Umbilical cord (tissue), 2 donors: ENCODE measurements around the gene TCAIM. TPM values are rescaled to one million over a fixed set of nuclear protein-coding genes. Genes with fewer than 3 reads are reported as not detected.

Source experiments
- DNase-seq: peaks from one replicate; pipeline ENCODE4 v3.0.0-alpha.2; 2015; ENCODE audit warnings: low spot score
- total RNA-seq: library from RNA; depleted of rRNA; stranded (reverse); fragments of >200 nt; gene quantifications from one replicate; pipeline ENCODE4 v1.2.3, GENCODE V29; 2014; ENCODE audit warnings: low replicate concordance; ENCODE audit not compliant: insufficient read depth

TCAIM gene, protein sequence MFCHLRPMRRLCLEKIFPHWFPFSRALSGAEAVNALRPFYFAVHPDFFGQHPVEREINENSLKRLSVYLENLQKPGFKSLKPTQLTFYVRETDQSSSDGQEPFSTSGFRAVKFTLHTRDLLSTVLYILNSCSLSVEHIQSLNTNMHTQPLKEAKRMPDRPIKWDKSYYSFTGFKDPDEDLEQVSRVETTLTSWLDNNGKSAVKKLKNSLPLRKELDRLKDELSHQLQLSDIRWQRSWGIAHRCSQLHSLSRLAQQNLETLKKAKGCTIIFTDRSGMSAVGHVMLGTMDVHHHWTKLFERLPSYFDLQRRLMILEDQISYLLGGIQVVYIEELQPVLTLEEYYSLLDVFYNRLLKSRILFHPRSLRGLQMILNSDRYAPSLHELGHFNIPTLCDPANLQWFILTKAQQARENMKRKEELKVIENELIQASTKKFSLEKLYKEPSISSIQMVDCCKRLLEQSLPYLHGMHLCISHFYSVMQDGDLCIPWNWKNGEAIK
- total RNA-seq = 63.3 TPM

GRCh38 chr3:44338010-44338827 lies at the start of gene TCAIM:
Gene TCAIM (plus strand): TSS chr3:44338766. CDS start chr3:44354783, 16,017 bp downstream.
- DNase-seq = peak; percentile 99

DNA sequence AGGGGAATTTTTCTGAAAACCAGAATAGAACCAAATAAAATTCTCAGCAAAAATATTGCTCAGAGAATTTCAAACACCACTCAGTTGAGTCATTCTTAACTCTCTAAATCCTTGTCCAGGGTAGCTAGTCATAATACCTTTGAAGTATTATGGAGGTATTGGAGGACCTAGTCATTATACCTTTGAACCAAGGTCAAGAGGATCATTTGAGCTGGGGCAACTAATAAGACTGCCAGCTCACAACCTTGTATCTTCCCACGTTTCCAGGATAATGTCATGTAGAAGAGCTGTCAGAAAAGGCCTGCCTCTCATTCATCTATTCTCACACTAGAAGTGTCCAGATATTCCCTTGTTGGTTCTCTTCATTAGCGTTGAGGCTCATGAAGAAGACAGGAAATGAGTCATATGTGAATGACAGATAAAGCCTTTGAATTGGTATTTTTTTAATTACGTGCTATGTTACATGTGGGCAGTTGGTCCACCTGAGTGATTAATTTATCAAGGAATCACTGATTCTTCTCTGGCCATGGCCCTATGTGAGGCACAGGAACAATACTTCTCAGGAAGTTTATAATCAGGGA lies 48.6 kb upstream of the TCAIM start:
- DNase-seq = no peak

GRCh38 chr3:44292276-44292675 lies 46.3 kb upstream of the TCAIM start:
- no peak for DNase-seq

DNA sequence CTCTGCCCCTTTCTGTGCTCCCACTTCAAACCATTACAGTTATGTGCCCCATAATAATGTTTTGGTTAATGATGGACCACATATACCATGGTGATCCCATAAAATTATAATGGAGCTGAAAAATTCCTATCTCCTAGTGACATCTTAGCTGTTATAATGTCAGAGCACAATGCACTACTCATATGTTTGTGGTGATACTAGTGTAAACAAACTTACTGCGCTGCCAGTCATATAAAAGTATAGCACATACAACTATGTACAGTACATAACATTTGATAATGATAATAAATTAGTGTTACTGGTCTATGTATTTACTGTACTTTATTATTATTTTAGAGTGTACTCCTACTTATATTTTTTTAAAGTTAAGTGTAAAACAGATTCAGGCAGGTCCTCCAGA lies 45.6 kb upstream of the TCAIM start:
- DNase-seq = no peak

DNA sequence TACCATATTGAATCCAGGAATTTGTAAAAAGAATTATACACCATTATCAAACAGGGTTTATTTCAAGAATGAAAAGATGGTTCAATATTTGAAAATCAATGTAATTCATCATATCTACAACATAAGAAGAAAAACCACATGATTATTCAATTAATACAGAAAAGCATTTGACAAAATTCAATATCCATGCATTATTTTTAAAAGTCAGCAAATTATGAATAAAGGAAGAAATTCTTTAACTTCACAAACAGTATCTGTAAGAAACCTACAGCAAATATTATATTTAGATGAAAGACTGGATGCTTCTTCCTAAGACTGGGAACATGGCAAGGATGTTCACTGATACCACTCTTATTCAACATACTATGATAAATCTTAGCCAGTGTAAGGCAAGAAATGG lies 41.3 kb upstream of the TCAIM start:
- DNase-seq = no peak

GRCh38 chr3:44301746-44302145 lies 36.8 kb upstream of the TCAIM start:
- no peak for DNase-seq

DNA sequence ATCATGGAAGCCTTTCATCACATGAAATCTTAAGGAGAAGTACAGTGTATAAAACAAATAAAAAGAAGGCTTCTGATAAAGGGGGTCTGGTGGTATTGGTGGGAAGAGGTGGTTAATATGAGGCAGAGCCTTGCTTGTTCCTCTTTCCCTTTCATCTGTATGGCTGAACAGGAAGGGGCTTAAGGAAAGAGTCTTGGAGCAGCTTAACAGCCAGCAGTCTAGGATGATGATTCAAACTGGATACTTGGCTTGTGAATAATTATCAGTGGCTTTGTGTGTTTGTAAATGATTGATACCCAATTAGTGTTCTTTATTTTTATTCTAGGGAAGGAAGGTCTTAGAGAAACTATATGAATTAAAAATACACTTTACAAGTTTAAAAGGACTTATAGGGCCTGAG lies 29.1 kb upstream of the TCAIM start:
- DNase-seq = no peak

DNA sequence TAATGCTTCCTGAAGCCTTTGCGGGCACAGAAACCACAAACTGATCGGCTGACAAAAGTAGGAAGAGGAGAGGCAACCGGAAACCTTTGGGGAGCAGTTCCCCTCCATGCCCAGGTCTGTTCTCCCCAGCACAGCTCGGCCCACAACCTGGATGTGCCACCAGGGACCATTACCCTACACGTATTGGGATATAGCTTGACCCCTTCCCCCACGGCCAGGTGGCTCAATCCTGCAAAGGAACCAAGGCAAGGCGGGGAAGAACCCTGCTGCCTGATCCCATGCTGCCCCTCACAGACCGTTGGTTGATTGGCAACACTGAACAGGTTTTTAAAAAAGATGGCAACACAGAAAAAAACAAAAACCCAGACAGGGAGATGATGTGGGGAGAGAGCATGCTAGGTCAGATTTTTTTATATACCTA lies 19.7 kb upstream of the TCAIM start:
- no peak for DNase-seq

DNA sequence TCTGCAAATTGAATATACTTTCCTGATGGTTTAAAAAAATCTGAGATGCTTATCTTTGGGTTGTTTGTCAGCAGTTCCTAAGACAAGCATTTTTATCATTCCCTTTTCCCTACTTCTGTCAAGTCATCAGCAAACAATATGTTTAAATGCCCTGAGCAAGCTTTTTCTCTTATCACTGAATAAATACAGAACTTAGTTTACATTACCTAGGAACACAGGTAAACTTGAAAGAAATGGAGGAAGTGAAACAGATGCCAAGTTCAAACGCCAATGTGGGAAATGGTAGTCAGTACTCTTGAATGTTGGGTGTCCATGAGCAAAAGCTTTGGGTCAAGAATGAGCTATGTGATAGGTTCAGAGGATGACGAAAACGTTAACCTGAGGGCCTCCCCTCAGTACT lies 17.2 kb upstream of the TCAIM start:
- no peak for DNase-seq

DNA sequence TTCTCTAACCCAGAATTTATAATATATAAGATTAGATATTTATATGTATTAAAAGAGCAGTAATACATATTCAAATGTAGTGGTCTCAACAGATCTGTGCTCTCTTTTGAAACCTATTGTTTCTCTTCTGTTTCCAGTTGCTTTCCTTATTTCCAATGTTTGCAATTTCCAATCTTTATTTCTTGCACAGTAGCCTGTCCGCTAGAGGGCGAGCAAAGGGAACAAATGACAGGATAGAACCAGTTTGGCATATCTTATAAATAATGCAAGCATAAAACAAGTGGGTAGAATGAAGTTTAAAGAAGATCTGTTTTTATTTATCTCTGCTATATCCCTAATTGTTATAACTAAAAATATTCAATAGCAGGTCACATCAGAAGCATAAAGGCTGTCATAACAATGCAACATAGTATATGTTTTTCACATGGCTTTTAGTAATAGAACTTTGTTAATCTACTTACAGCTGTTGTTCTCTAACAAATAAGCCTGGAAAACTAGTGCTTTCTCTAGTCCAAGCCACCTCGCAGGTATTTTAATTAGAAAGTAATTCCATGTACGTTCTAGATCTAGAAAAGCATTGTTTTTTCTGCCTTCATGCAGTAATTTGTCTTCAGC lies 15.1 kb upstream of the TCAIM start:
- DNase-seq = peak; percentile 80

- DNase-seq = no peak
These were observed 14.0 kb upstream of the TCAIM start for GRCh38 chr3:44324584-44324983.

DNA sequence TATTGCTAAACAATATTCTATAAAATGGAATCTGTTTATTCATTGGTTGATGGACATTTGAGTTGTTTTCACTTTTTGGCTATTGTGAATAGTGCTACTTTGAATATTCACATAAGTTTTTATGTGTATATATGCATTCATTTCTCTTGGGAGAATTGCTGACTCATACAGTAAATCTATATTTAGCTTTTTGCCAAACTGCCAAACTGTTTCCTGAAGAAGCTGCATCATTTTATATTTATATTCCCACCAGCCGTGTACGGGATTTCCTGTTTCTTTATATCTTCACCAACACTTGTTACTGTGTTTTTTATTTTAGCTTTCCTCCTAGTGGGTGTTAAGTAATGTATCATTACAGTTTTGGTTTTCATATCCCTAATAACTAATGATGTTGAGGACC lies 12.5 kb upstream of the TCAIM start:
- no peak for DNase-seq

- DNase-seq = no peak
These were observed 12.1 kb upstream of the TCAIM start for GRCh38 chr3:44326515-44326914.

- DNase-seq = no peak
These were observed 8.6 kb upstream of the TCAIM start for GRCh38 chr3:44329946-44330345.

GRCh38 chr3:44330444-44330843 lies 8.1 kb upstream of the TCAIM start:
- DNase-seq = no peak

GRCh38 chr3:44334326-44334725 lies 4.2 kb upstream of the TCAIM start:
- DNase-seq = no peak

DNA sequence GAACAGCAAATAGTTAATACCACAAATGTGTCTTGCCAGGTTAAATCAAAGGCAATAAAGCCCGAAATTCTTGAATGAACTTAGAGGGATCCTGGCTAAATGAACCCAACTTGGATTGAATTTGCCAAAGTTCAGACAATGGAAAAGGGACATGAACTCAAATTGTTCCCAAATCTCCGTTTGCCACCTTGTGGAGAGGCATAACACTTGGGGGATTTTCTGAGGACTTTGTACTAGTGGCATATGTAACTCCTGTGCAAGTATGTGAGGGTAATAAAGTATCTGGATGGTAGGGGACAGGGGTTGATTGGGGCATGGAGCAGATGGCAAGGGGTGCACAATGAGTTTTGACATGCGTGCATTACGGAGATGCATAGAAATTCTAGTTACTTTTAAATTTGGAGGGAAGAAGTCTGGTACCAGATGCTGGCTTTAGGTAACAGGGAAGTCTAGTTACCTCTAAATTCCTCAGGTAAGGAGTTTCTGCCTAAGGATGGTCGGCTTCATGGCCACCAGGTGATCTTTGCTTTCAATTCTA lies 1.2 kb upstream of the TCAIM start:
- peak; percentile 1 for DNase-seq

GRCh38 chr3:44338828-44339127 lies 212 bp downstream of the TCAIM start:
- DNase-seq = no peak

GRCh38 chr3:44339181-44340057 lies 853 bp downstream of the TCAIM start:
- DNase-seq = peak; percentile 4

DNA sequence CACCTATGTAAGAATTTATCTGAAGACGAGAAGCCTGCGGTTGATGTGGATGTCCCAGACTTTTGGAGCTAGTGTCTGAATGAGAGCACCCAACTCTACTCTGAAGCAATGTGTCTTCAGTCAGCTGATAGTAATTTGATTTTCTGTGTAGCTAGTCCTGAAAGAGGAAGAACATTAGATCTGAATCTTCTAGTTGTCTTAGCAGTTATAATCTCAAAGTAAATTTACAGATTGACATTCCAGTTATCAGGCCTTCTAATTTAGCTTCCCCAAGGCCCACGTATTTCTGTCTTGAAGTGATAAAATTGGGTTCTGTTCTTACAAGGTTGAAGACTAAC lies 1.5 kb downstream of the TCAIM start:
- no peak for DNase-seq
